SKM-1 (cell line): Measurements from ENCODE around the gene PAQR9.
A peak's percentile ranks its signal among the peaks of the same experiment; 100 is the strongest.

Experiments
- DNase-seq: peaks from one replicate; lab custom pipeline; 2025; ENCODE audit not compliant: unreplicated experiment; lab: John Stamatoyannopoulos, UW

PAQR9 gene

DNA sequence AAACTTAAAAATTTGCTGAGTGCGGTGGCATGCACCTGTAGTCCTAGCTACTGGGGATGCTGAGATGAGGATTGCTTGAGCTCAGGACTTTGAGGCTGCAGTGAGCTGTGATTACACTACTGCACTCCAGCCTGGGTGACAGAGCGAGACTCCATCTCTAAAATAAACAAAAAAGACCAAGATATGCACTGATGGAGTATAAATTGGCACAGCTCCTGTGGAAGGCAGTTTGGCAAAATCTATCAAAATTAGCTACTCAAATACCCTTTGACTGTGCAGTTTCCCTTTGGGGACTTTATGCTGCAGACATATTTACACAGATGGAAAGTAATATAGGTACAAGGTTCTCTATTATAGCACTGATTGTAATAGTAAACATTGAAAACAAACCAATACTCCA, 19.8 kb upstream of the PAQR9 start:
- no peak for DNase-seq

DNA sequence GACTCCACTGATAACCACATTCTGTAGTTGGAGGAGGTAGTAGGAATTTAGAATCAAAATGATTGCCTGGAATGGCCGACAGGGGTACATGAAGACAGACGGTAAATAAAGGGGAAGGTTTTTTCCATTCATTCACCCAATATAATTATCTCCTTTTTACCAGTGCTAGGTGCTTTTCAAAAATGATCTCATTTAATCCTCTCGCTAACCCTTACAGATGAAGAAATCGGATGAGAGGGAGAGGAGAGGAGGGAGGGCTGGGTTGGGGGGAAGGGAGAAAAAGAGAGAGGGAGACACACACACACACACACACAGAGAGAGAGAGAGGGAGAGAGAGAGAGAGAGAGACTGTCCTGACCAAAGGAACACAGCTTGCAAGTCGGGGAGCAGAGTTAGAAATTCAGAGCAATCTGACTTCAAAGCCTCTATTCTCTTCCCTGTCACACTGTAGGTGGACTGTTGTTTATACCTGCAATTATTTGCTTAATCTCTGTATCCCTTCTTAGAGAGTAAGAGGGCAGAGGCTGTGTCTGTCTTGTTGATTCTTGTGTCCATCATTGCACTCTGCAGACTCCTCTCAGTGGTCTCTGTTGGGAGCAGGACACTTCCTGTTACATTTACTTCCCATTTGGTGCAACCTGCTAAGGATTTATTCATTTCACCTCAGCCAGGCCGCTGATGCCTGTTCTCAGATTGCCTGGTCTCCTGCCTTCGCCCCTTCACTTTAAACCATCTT, 18.7 kb upstream of the PAQR9 start:
- no peak for DNase-seq

DNA sequence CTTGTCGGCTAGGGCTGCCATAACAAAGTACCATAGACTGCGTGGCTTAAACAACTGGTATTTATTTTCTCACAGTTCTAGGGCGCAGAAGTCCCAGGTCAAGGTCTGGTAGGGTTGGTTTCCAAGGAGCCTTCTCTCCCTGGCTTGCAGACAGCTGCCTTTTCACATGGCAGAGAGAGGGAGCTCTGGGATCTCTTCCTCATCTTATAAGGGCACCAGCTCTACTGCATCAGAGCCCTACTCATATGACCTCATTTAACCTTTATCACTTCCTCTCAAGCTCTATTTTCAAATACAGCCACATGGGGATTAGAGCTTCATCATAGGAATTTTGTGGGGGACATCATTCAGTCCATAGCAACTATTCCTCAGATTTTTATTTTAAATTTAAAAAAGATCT, 17.6 kb upstream of the PAQR9 start:
- DNase-seq = peak; percentile 18

DNA sequence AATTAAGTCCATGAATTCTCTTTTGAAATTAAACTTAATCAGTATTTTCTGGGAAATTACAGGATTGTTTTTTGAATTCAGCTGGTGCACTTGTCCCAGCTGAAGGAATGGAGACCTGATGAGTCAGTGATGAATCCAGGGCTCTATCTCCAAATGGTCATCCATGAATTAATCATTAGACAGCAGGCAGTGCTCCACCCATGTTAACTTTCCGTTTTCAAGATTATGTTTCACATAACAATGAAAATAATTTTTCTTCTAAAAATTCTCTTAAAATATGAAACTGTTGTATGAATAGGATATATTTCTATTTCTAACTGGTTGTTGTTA, 13.9 kb upstream of the PAQR9 start:
- no peak for DNase-seq

DNA sequence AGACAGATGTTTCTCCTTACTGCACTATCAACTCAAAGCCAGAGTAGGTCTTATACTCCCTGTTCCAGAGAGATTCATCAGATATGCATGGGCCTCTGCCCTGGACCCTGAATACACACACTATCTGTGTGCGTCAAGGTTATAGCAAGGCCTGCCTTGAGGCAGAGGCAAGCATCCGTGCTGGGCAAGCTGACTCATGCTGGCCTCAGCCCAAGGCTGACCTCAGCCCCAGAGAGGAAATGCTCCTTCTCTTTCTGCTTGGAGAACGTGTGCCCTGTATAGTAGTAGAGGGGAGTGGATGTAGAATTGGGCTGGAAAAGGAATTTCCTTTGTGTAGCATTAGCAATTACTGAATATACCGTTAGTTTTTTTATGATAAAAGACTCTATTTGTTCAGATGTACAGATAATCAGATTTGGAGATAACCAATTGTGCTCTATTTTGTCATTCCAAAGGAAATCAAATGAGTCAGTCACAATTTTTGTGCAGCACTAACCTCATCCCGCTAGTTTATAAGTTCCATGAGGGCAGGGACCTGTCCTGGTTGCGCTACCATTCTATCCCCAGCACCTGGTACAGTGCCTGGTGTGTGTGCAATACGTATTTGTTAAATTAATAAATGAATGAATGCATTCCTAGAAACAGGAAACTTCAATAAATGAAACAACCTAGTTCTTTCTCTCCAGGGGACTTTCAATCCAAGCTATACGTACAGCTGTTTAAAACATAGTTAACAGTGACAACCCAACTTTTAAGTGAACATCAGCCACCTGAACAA, 13.3 kb upstream of the PAQR9 start:
- peak; percentile 64 for DNase-seq

DNA sequence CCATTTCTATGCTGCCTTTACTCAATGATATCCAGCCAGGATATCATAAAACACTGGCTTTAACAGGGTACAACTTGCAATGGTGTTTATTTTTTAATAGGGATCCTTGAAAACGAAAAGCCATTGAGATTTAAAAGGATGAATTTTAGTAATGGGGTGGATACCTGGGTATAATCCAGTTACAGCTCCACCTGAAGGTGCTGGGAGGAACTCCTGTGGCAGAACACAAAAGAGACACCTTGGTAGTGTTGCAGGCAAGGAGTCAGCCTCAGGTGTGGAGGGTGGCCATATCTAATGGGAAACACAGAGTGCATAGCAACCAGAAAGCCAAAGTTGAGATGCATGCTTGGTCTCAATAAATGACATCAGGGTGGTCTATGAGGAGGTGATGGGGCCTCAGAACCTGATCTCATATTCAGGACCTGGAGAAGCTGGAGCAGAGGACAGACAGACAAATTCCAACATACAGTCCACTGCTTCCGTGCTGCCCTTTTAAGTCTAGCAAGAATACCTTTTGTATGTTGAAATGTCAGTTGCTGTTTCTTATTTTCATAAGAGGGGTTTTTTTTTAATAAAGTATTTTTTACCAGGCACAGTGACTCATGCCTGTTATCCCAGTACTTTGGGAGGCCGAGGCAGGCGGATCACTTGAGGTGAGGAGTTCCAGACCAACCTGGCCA, 12.0 kb upstream of the PAQR9 start:
- no peak for DNase-seq

DNA sequence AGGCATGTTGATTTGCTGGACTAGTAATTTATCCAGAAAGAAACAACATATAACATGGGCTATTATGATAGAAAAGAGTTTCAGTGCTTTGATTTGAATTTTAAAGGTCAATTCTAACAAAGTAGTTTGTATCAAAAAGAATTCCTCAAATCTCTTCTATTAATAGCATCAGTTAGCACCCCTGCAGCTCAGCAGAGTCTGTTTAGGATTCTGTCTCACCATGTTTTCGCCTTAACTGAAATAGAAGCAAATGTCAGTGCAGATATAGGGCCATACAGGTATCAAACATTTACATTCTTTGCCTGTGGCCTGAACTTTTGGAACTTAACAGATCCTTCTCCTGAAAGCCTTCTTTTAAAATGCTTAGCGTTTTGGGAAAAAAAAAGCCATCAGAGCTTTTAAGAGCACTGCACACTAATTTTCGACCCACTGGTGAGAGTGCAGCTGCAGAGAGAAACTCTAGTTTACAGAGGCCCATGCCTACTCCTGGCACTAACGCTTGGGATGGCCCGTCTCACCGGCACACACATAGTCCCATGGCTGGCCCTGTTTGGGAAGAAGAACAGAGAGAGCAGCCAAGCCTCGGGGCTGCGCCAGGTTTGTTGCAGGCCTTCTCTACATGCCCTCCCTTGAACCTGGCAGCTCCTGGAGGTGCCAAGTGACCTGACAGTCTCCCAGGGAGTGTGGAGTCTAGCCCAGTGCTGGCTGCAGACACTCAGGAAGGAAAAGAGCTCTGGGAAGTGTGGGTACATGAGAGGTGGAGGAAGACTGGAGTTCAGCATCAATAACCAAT, 9.9 kb upstream of the PAQR9 start:
- no peak for DNase-seq

DNA sequence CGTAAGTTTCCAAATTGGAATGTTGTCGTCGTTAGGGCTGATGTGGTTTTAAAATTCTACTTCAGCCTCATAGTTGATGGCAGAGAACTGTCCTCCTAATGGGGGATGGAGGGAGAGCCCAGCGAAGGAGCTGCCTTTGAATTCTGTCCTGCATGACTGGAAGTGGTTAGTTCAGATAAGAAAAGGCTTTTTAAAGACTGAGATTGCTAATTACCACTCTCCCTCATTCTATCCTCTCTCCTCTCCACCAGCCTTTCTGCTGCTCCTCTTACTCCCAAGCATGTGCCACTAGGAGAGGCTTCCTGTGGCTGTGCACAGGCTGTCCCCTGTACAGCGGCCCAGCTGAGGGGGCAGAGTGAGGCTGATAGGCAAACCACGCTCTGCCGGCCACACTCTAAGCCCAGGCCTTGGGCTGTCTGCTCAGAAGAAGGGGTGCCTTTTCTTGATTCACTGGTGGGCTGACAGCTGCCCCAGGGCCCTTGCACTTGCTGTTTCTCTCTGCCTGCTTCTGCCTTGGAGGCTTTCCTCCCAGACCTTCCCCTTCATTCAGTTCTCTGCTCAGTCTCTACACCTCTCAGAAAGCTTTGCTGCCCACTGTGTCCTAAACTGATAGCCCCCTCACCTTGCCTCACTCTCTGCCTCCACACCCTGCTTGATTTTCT, 8.7 kb upstream of the PAQR9 start:
- no peak for DNase-seq

DNA sequence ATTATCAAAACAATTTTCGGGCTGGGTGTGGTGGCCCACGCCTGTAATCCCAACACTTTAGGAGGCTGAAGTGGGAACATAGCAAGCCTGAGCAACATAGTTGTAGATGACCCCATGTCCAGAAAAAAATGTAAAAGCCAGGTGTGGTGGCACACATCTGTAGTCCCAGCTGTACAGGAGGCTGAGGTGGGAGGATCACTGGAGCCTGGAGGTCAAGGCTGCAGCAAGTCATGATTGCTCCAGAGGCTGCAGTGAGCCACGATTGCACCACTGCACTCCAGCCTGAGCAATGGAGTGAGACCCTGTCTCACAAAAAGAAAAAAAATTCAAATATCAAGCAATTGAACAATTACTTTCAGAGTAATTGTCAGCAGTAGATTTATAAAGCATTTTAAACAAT, 8.0 kb upstream of the PAQR9 start:
- no peak for DNase-seq

DNA sequence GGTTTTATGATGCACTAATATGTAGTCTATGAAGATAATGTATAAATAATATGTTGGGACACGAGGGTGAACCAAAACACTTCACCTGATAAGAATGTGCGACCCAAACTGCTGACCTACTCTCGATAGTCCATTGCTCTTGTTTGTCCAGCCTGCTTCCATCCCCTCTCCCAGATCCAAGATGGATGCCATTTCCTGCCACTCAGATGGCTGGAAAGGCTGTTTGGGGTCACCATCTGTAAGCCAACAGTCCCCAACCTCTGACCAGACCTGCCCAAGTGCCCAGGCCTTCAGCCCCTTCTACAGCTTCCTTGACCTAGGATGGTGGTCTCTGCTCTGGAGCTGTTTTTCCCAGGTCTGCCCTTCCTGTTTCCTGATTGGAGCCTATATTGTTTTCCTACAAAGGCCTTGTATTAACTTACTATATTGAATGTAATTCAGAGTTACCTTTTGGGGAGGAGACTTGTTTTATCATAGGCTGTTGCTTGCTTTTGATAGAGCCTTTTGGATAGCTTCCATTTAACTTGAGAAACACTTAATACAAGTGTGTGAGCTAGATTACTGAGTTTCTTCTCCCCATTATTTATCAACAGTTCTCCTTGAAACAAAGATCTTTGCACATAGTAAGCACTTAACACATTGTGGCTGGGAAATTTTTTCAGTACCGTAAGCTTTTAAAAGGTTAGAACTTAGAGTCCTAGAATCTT, 5.0 kb upstream of the PAQR9 start:
- no peak for DNase-seq

DNA sequence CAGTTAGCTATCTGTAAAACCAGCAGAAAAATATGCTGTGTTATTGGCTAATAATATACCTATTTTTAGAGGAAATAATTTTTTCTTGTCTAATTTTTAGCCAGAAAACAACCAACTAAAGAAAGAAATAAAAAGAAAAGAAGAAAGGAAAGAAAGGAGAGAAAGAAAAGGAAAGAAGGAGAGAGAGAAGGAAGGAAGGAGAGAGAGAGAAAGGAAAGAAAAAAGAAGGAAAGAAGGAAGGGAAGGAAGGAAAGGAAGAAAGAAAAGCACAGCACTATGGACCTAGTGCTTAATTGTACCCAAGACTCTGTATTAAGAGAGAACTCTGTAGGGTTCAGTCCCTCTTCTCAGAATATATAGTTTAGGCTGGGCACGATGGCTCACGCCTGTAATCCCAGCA, 3.3 kb upstream of the PAQR9 start:
- no peak for DNase-seq

DNA sequence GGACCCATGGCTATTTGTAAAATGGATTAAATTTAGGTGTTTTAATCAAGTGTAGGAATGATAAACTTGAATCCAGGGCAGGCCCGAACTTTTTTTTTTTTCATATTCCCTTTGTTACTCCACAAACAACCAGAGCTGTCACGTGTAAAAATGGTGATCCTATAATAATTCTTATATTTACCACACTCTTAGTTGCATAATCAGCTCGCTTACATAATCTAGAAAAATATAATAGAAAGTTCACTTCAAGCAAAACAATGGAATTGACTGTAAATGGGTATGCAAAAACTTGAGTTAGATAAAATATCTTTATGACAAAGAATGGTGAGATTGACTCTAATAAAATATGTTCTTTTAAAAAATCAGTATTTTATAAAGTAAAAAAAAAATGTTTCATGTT, 2.1 kb upstream of the PAQR9 start:
- DNase-seq = no peak

DNA sequence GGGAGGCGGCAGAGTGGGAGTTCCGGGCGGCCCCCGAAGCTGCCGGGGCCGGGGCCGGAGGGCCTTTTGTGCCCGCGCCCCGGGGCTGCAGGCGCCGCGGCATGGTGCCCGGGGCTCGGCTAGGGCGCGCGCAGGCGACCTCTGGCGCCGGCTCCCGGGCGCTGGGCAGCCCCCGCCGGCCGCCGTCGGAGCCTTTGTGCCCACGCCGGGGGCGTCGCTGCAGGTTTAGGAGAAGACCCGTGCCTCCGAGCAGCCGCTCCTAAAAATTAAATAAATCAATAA, 299 bp downstream of the PAQR9 start:
- DNase-seq = no peak

DNA sequence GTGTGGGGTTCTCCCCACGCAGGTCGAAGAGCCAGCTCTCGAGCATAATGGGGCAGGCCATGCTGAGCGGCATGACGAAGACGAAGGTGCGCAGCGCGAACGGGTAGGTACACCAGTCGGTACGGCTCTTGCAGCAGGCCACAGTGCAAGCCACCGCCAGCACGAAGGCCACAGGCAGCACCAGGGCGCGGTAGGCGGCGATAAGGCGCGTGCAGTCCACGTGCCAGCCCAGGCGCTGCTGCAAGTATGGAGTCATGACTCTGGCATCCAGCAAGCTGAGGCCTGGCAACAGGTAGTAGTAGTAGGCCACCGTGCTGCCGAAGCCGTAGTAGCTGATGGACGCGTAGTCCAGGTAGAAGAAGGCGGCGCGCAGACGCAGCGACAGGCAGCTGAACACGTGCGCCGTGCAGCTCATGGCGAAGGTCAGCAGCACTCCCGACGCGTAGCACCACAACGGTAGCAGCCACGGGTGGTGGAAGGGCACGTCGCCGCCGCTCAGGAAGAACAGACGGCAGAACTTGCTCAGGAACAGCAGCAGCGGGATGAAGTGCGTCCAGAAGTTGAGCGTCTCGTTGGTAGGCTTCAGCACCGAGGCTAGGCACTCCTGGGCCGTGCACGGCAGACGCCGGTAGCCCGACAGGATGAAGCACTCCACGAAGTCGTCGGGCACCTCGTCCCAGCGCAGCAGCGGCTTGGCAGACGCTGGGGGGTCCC, 797 bp downstream of the PAQR9 start:
- DNase-seq = no peak

DNA sequence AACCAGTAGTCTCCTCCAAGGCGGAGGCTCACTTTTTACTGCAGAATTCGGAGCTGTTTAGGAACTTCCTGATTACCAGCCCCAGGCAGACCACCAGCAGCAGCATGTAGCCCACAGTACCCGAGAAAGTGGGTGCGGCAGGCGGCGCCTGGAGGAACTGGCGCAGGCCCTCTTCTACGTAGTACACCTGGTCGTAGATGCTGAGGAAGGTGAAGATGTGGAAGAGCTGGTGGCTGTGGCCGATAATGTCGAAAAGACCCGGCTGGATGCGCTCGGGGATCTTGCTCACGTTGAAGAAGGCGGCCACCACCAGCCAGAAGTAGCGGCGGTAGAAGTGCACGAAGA, 1.3 kb downstream of the PAQR9 start:
- DNase-seq = no peak

DNA sequence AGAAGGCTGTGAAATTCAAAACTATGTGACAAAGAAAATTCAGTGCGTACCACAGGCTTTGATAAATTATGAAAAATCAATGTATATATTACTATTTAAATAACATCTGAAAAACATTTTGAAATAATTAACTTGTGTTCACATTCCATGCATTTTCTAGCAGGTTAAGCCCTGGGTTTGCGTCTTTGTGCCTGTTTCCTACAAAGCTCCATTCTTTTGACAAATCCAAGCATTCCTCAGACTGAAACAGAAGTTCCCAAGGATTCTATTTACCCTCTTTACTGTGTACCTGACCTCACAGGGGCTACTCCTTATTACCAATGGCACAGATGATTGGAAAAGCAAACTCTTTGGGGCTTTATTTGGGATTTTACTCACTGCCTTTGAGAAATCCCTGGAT, 1.9 kb downstream of the PAQR9 start:
- DNase-seq = no peak

DNA sequence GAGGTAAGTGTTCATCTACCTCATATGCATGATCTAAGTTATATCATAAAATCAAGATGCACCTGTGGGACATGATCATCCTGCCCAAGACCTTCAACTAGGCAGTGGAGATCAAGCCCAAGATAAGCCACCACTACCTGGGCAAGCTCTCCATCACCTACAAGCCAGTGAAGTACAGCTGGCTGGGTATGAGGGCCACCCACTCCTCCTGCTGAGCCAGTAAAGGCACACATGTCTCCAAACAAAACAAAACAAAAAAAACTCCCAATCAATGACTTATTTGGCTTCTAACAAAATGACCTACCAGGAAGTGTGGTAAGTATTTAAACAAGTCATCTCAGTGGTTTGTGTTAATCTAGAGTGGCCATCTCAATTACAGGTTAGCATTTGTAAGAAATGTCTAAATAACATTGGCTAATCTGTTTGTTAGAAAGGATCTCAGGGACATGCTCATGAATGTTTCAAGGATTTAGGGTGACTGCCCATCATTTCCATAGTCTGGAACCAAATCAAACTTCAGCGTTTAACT, 3.1 kb downstream of the PAQR9 start:
- no peak for DNase-seq

DNA sequence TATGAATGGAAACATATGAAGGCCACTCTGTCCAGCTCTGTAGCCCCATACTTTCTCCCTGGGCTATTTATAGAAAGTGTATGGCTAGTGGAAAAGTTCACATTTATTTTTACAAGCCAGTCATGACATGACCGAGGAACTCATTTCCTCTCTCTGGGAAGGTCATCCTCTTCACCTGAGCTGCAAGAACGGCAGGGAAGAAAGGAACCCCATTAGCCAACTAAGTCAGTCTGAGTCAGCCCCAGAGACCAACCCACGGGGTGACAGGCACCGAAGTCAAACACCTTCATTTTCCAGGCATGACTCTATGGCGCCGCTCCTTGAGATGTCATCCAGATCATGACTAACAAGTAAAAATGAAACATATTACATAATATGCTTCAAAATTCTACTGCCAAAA, 4.8 kb downstream of the PAQR9 start:
- no peak for DNase-seq

DNA sequence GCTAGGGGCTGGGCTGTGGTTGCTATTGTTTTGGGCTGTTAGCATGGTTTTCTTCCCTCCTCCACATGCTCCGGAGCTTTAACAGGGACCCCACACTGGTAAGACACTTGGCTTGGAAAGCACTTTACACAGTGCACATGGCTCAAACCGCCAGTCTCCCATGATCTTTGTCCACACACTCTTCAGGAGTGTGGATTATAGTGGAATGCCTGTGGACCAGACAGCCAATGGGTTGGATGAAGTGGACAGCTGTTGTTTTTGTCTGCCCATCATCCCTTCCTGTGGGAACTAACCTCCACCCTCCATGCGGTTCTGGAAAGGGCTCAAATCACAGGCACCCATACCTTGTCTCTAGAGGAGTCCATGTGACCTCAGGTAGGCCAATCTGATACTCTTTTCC, 10.0 kb downstream of the PAQR9 start:
- DNase-seq = no peak
